Measurements from ENCODE around the gene BACH1.

The BACH1 gene

DNA sequence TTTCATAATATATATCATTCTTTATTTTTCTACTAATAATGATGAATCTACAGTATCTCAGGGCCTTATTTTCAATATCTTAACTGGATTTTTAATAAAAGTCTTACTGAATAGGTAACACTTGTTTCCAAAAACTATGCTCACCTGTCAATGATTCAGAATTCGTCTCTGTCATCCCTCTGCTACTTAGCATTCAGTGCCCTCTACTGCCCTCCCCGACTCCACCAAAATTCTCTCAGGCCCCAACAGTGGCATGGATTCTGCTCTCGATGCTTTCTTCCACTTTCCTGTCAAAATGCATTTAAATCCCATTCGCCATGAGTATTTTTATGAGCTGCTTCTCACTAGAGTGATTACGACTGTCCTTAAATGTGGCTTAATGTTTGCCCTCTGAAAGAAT, 10.5 kb upstream of the BACH1 start:
- Histone ChIP-seq H3K4me3 (ENCODE audit: severe bottlenecking) (no peak overlapping the region), H3K27me3 (ENCODE audit: insufficient read depth, poor library complexity, severe bottlenecking) (no peaks in the 10 kb centered on the region), H3K36me3 (ENCODE audit: low read depth) (no peaks in the 10 kb centered on the region), H3K27ac (ENCODE audit: poor library complexity, severe bottlenecking) (no peak overlapping the region), H3K4me1 (ENCODE audit: insufficient read depth, poor library complexity, severe bottlenecking) (peaks cover 5% of the 10 kb centered on the region), H3K9me3 (ENCODE audit: severe bottlenecking) (no peaks in the 10 kb centered on the region)
- TF ChIP-seq, protein P1, sequence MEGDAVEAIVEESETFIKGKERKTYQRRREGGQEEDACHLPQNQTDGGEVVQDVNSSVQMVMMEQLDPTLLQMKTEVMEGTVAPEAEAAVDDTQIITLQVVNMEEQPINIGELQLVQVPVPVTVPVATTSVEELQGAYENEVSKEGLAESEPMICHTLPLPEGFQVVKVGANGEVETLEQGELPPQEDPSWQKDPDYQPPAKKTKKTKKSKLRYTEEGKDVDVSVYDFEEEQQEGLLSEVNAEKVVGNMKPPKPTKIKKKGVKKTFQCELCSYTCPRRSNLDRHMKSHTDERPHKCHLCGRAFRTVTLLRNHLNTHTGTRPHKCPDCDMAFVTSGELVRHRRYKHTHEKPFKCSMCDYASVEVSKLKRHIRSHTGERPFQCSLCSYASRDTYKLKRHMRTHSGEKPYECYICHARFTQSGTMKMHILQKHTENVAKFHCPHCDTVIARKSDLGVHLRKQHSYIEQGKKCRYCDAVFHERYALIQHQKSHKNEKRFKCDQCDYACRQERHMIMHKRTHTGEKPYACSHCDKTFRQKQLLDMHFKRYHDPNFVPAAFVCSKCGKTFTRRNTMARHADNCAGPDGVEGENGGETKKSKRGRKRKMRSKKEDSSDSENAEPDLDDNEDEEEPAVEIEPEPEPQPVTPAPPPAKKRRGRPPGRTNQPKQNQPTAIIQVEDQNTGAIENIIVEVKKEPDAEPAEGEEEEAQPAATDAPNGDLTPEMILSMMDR (IDR thresholded peaks at IDR 0.05; ENCODE audit: poor library complexity, severe bottlenecking), result peak; percentile 54
- ATAC-seq (ENCODE audit: low read depth) (no peak; the same call in 2 of the 3 replicates), DNase-seq (ENCODE audit: low spot score) (no peak)

DNA sequence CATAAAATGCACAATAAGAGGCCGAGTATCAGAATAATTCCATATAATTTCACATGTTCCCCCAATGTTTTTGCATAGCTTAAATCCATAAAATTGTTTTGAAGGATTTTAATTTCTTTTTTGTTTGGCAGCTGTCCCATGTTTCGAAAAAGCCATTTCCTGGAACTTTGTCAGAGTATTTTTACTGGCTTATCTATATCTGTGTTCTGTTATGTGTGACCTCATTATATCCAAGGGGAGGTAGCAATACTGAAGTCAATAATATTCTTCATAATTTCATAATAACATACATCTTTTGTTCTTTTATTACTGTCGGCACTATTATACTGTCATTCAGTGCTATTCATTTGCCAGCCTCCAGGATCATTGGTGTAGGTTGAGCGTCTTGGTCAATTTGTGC, 9.4 kb upstream of the BACH1 start:
- no peak overlapping the region for H3K27ac ChIP-seq (ENCODE audit: poor library complexity, severe bottlenecking)
- ATAC-seq (ENCODE audit: low read depth), result no peak
- TF ChIP-seq, protein P1 (IDR thresholded peaks at IDR 0.05; ENCODE audit: poor library complexity, severe bottlenecking), result no peak
- no peaks in the 10 kb centered on the region for H3K36me3 ChIP-seq (ENCODE audit: low read depth)
- no peak for DNase-seq (ENCODE audit: low spot score)
- peaks cover 5% of the 10 kb centered on the region for H3K4me1 ChIP-seq (ENCODE audit: insufficient read depth, poor library complexity, severe bottlenecking)
- no peaks in the 10 kb centered on the region for H3K27me3 ChIP-seq (ENCODE audit: insufficient read depth, poor library complexity, severe bottlenecking)
- H3K4me3 ChIP-seq (ENCODE audit: severe bottlenecking), result no peak overlapping the region
- H3K9me3 ChIP-seq (ENCODE audit: severe bottlenecking), result no peaks in the 10 kb centered on the region

DNA sequence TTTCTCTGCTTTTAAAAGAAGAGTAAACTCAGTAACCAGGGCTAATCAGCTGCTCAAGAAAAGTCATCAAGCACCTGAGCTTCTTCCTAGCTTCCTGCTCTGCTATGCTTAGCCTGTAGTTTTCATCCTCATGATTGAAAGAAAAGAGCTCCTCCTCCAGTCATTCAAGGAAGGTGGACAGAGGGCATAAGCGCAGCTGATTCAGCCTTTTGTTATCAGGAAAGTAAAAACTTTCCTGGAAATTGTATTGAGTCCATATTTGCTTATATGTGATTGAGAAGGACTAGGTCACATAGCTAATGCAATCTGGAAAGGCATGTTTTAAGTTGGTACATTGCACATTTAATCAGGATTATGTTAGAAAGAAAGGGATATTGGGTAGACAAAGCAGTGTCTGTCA, 8.5 kb upstream of the BACH1 start:
- TF ChIP-seq, protein P1 (IDR thresholded peaks at IDR 0.05; ENCODE audit: poor library complexity, severe bottlenecking), result no peak
- no peak for DNase-seq (ENCODE audit: low spot score)
- Histone ChIP-seq H3K27ac (ENCODE audit: poor library complexity, severe bottlenecking) (no peak overlapping the region), H3K9me3 (ENCODE audit: severe bottlenecking) (no peaks in the 10 kb centered on the region), H3K4me3 (ENCODE audit: severe bottlenecking) (no peak overlapping the region), H3K4me1 (ENCODE audit: insufficient read depth, poor library complexity, severe bottlenecking) (peaks cover 5% of the 10 kb centered on the region), H3K27me3 (ENCODE audit: insufficient read depth, poor library complexity, severe bottlenecking) (no peaks in the 10 kb centered on the region), H3K36me3 (ENCODE audit: low read depth) (no peaks in the 10 kb centered on the region)
- no peak for ATAC-seq (ENCODE audit: low read depth)

DNA sequence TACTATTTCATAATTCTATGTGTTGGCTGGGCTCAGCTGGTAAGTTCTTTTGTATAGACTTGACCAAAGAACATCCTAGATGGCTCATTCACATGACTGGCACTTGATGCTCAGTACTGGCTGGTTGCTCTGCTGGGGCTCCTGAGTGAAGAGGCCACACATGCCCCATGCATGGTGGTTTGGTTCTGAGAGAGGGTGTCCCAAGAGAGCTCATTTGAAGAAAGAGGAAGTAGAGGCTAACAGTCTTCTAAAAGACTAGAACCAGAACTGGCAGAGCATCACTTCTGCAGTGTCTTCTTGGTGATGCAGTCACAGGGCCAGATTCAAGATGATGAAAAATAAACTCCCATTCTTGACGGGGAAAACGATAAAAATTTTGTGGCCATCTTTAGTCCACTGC, 5.2 kb upstream of the BACH1 start:
- H3K27me3 ChIP-seq (ENCODE audit: insufficient read depth, poor library complexity, severe bottlenecking), result no peaks in the 10 kb centered on the region
- no peak overlapping the region for H3K27ac ChIP-seq (ENCODE audit: poor library complexity, severe bottlenecking)
- no peaks in the 10 kb centered on the region for H3K36me3 ChIP-seq (ENCODE audit: low read depth)
- H3K4me1 ChIP-seq (ENCODE audit: insufficient read depth, poor library complexity, severe bottlenecking), result peaks cover 10% of the 10 kb centered on the region
- H3K9me3 ChIP-seq (ENCODE audit: severe bottlenecking), result no peaks in the 10 kb centered on the region
- DNase-seq (ENCODE audit: low spot score) (no peak), ATAC-seq (ENCODE audit: low read depth) (no peak)
- no peak overlapping the region for H3K4me3 ChIP-seq (ENCODE audit: severe bottlenecking)
- TF ChIP-seq, protein P1 (IDR thresholded peaks at IDR 0.05; ENCODE audit: poor library complexity, severe bottlenecking), result no peak

DNA sequence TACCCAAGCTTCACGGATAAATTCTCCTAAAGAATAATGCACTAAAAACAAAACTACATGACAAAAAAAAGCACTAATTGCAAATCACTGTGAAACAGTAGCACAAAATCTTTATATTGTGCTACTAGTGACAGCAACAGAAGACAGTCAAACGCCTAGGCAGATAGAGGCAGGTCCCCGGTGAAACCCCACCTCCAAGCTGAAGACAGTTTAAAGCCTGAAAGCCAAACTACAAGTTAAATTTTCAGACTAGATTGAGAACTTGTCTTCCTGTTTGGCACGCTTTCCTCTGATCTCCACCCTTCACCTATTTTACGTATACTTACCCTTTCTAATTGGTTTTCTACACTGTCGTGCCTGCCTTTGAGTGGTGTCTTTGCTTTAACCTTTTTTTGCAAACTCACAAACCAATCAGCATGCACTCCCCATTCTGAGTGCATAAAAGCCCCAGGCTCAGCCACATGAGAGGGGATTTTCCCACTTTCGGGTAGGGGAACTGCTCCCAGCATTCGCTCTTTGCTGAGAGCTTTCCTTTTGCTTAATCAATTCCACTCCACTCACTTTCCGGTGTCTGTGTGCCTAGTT, 3.6 kb upstream of the BACH1 start:
- DNase-seq (ENCODE audit: low spot score) (no peak), ATAC-seq (ENCODE audit: low read depth) (no peak)
- Histone ChIP-seq H3K36me3 (ENCODE audit: low read depth) (peaks cover 7% of the 10 kb centered on the region; the same call in 1 of the 2 replicates), H3K27ac (ENCODE audit: poor library complexity, severe bottlenecking) (no peak overlapping the region), H3K4me1 (ENCODE audit: insufficient read depth, poor library complexity, severe bottlenecking) (peaks cover 10% of the 10 kb centered on the region), H3K4me3 (ENCODE audit: severe bottlenecking) (no peak overlapping the region), H3K9me3 (ENCODE audit: severe bottlenecking) (no peaks in the 10 kb centered on the region), H3K27me3 (ENCODE audit: insufficient read depth, poor library complexity, severe bottlenecking) (no peaks in the 10 kb centered on the region)
- TF ChIP-seq, protein P1 (IDR thresholded peaks at IDR 0.05; ENCODE audit: poor library complexity, severe bottlenecking), result no peak

All from RWPE2 (cell line).